Endothelial cell of umbilical vein (primary cell): ENCODE measurements around the gene XRCC4. TPM values are rescaled to one million over a fixed set of nuclear protein-coding genes. Genes with fewer than 3 reads are reported as not detected.

Experiments used
- BruUV-seq: library from RNA; stranded (reverse); fragments of 400-500 nt; replicated peaks from 2 replicates; lab custom pipeline; 2021; lab: Mats Ljungman, UMichigan
- CTCF ChIA-PET: fragments of 300-600, 350-600 bp; sonication (Branson Sonifier 250); formaldehyde crosslinking; loops from one replicate; lab custom pipeline; 2021; ENCODE audit warnings: antibody characterized with exemption, inconsistent platforms; lab: Charles Lee
- POLR2A ChIA-PET: fragments of 300-600, 350-600 bp; sonication (Branson Sonifier 250); formaldehyde crosslinking; loops from one replicate; lab custom pipeline; 2021; ENCODE audit warnings: antibody characterized with exemption, inconsistent platforms; lab: Charles Lee
- DNase-seq: peaks from one replicate; pipeline ENCODE4 v3.0.0-alpha.2; 2011; ENCODE audit warnings: low read depth, low spot score
- FAIRE-seq: peaks from 2 replicates; lab custom pipeline; 2011; peaks lifted over from hg19 to GRCh38; lab: Jason Lieb, UNC
- H2AFZ ChIP-seq: 2 replicates; pipeline ENCODE4 v1.6.0; 2012; ENCODE audit warnings: low read depth, low read length, control low read depth, inconsistent platforms
- H3K27ac ChIP-seq: 2 replicates; pipeline ENCODE4 v1.5.1; 2011; ENCODE audit warnings: low read depth, mild to moderate bottlenecking, control low read depth, low read length, moderate library complexity; ENCODE audit not compliant: insufficient read depth
- H3K27me3 ChIP-seq, 2 experiments: 2 replicates each; pipeline versions ENCODE4 v1.6.0 to v1.6.1; 2011; ENCODE audit warnings: low read length in 2 of 2, mixed read lengths in 1 of 2; ENCODE audit not compliant: control insufficient read depth in 2 of 2, insufficient read depth in 2 of 2
- H3K36me3 ChIP-seq, 2 experiments: 2 replicates in 1 of 2; 3 replicates in 1 of 2; pipeline ENCODE4 v1.5.1; 2011; ENCODE audit warnings: low read length in 2 of 2, mild to moderate bottlenecking in 1 of 2, moderate library complexity in 1 of 2; ENCODE audit not compliant: control insufficient read depth in 2 of 2, insufficient read depth in 2 of 2; ENCODE audit errors: extremely low read depth in 1 of 2
- H3K4me1 ChIP-seq: 3 replicates; pipeline ENCODE4 v1.5.1; 2011; ENCODE audit warnings: mild to moderate bottlenecking, low read length; ENCODE audit not compliant: control insufficient read depth, insufficient read depth; ENCODE audit errors: extremely low read depth
- H3K4me2 ChIP-seq: 2 replicates; pipeline ENCODE4 v1.6.1; 2011; ENCODE audit warnings: low read length, control low read depth, mixed read lengths; ENCODE audit not compliant: insufficient read depth
- H3K4me3 ChIP-seq, 3 experiments: fragments of 200-600 bp in 1 of 3; sonication (generic), shearing (Covaris generic) in 1 of 3; replicated peaks in 1 of 3; 2 replicates each; pipeline ENCODE4 v1.5.1; 2011 to 2016; ENCODE audit warnings: control low read depth in 3 of 3, low read length in 3 of 3, mild to moderate bottlenecking in 2 of 3, inconsistent platforms in 1 of 3, low read depth in 1 of 3, moderate library complexity in 1 of 3; ENCODE audit not compliant: insufficient read depth in 1 of 3
- H3K79me2 ChIP-seq: 2 replicates; pipeline ENCODE4 v1.6.0; 2012; ENCODE audit warnings: low read length, inconsistent platforms; ENCODE audit not compliant: control insufficient read depth, insufficient read depth
- H3K9ac ChIP-seq: replicated peaks from 2 replicates; pipeline ENCODE3; 2011; ENCODE audit warnings: low read length, control low read depth; ENCODE audit not compliant: insufficient read depth; ENCODE audit errors: extremely low read depth
- H3K9me1 ChIP-seq: replicated peaks from 3 replicates; pipeline ENCODE4 v1.6.0; 2011; ENCODE audit warnings: mild to moderate bottlenecking, low read length; ENCODE audit not compliant: control insufficient read depth, insufficient read depth; ENCODE audit errors: extremely low read depth
- H3K9me3 ChIP-seq: replicated peaks from 2 replicates; pipeline ENCODE4 v1.5.1; 2012; ENCODE audit warnings: low read length, inconsistent platforms; ENCODE audit not compliant: control insufficient read depth, insufficient read depth
- H4K20me1 ChIP-seq: replicated peaks from 2 replicates; pipeline ENCODE3; 2011; ENCODE audit warnings: mild to moderate bottlenecking, low read length; ENCODE audit not compliant: control insufficient read depth, insufficient read depth; ENCODE audit errors: extremely low read depth
- CTCF ChIP-seq, 2 donors: IDR thresholded peaks; 1 replicate in 1 of 2; 2 replicates in 1 of 2; pipeline ENCODE4 v1.5.1; 2011; ENCODE audit warnings: low read length in 2 of 2, mild to moderate bottlenecking in 2 of 2, moderate library complexity in 2 of 2, control low read depth in 1 of 2, inconsistent platforms in 1 of 2, low read depth in 1 of 2; ENCODE audit not compliant: insufficient read depth in 1 of 2; ENCODE audit errors: extremely low read depth in 1 of 2
- EZH2 ChIP-seq: IDR thresholded peaks from 2 replicates; pipeline ENCODE4 v1.6.1; 2012; ENCODE audit warnings: borderline replicate concordance, low read depth, mild to moderate bottlenecking, moderate library complexity, low read length, inconsistent platforms; ENCODE audit not compliant: severe bottlenecking
- FOS ChIP-seq: IDR thresholded peaks from 2 replicates; pipeline ENCODE4 v1.6.1; 2011; ENCODE audit warnings: mild to moderate bottlenecking, low read length, moderate library complexity, borderline replicate concordance; ENCODE audit not compliant: insufficient read depth
- GATA2 ChIP-seq: IDR thresholded peaks from 2 replicates; pipeline ENCODE4 v1.7.0; 2011; ENCODE audit warnings: low read depth, mild to moderate bottlenecking, moderate library complexity, mixed read lengths, low read length; ENCODE audit not compliant: insufficient read length, insufficient read depth
- JUN ChIP-seq: IDR thresholded peaks from 2 replicates; pipeline ENCODE4 v1.6.1; 2011; ENCODE audit warnings: borderline replicate concordance, low read depth; ENCODE audit not compliant: insufficient read length, insufficient read depth
- MAX ChIP-seq: IDR thresholded peaks from 2 replicates; pipeline ENCODE4 v1.6.1; 2011; ENCODE audit not compliant: insufficient read depth, insufficient read length
- MYC ChIP-seq: IDR thresholded peaks from one replicate; pipeline ENCODE4 v1.6.1; 2011; ENCODE audit warnings: mild to moderate bottlenecking, low read depth, low read length
- POLR2A ChIP-seq: IDR thresholded peaks from 2 replicates; pipeline ENCODE4 v1.6.1; 2012; ENCODE audit warnings: low read depth, mild to moderate bottlenecking, control low read depth, low read length
- POLR2AphosphoS5 ChIP-seq: IDR thresholded peaks from 2 replicates; pipeline ENCODE4 v1.6.1; 2012; ENCODE audit warnings: low read depth, mild to moderate bottlenecking, control low read depth, low read length, moderate library complexity; ENCODE audit not compliant: insufficient read depth
- dilution Hi-C: fragments of 300-500 bp; cut with MboI; formaldehyde crosslinking; loops from one replicate; pipeline ENCODE4 v1.15.0; 2019; ENCODE audit warnings: low sequenced_read_pairs; ENCODE audit not compliant: extremely low pct_ligation_motif_present
- intact Hi-C: fragments of 100-400 bp; cut with micrococcal nuclease; formaldehyde crosslinking; loops from one replicate; pipeline ENCODE4 v1.10.0; 2022
- polyA plus RNA-seq, 4 experiments: library from polyadenylated mRNA; depleted of rRNA in 3 of 4; stranded (reverse) in 3 of 4; unstranded in 1 of 4; fragments of >200 nt; gene quantifications; 2 replicates each; pipeline versions ENCODE4 v1.2.1 to v1.2.3, GENCODE V29; 2011 to 2012; ENCODE audit warnings: missing spikeins in 1 of 4
- total RNA-seq: library from RNA; stranded (reverse); gene quantifications from 2 replicates; pipeline ENCODE4 v1.2.3, GENCODE V29; 2021

Gene XRCC4
- total and polyA plus RNA-seq, 2 donors (not counting 3 experiments of a cell fraction or from before 2014, with no cell fraction given) = 1.3 to 7.7 TPM

- H3K27me3 ChIP-seq = no peaks in the 10 kb centered on the region
- dilution Hi-C loops (no loop called here), intact Hi-C loops (no loop called here)
- H3K79me2 ChIP-seq = no peaks in the 10 kb centered on the region
- DNase-seq (no peak), FAIRE-seq (no peak)
- CTCF ChIA-PET = no interaction called here
- BruUV-seq = no TSS peak
- H3K4me3 ChIP-seq = no peak overlapping the region
- H3K9ac ChIP-seq = no peak overlapping the region
- no peaks in the 10 kb centered on the region for H3K36me3 ChIP-seq
- H2AFZ ChIP-seq = no peak overlapping the region
- H3K4me1 ChIP-seq = no peaks in the 10 kb centered on the region
- H3K27ac ChIP-seq = no peak overlapping the region
- POLR2A ChIA-PET = no interaction called here
- no peaks in the 10 kb centered on the region for H3K9me3 ChIP-seq
- no peak overlapping the region for H3K4me2 ChIP-seq
- no peaks in the 10 kb centered on the region for H3K9me1 ChIP-seq
- TF ChIP-seq POLR2AphosphoS5 (no peak), CTCF (IDR thresholded peaks at IDR 0.05; ENCODE audit: extremely low read depth in 1 of 2, insufficient read depth in 1 of 2, low read depth in 1 of 2, low read length in 2 of 2) (no peak), EZH2 (no peak), GATA2 (no peak), MAX (no peak), FOS (no peak), JUN (no peak), MYC (no peak), POLR2A (no peak)
- H4K20me1 ChIP-seq = no peaks in the 10 kb centered on the region
Observed at GRCh38 chr5:83219077-83219476, 141.7 kb downstream of the XRCC4 start.
